ENCODE results near the gene GALNT18.

GALNT18 gene

GRCh38 chr11:11433960-11434359, 187.8 kb downstream of the GALNT18 start (continued):
- TF ChIP-seq PRDM6 (tag by site-specific recombination; IDR thresholded peaks at IDR 0.05) (no peak), SCRT1 (tag by site-specific recombination; IDR thresholded peaks at IDR 0.05; ENCODE audit: borderline replicate concordance) (no peak), TSHZ1 (tag by site-specific recombination; IDR thresholded peaks at IDR 0.05; ENCODE audit: borderline replicate concordance) (no peak)

GRCh38 chr11:11432621-11433319, 189.0 kb downstream of the GALNT18 start:
- ChIA-PET CTCF (no interaction called here), POLR2A (no interaction called here)
- no peak overlapping the region for H3K27ac ChIP-seq (ENCODE audit: extremely low read depth, low read depth, low read length)
- H3K36me3 ChIP-seq (ENCODE audit: control insufficient read depth in 2 of 2, insufficient read depth in 1 of 2, low read length in 2 of 2) = peaks cover 0 to 6% of the 10 kb centered on the region in 2 experiments; a peak in 1 of 3 replicates
- H3K4me3 ChIP-seq (ENCODE audit: low read depth, low read length) = no peak overlapping the region
- H3K9me3 ChIP-seq (ENCODE audit: control insufficient read depth, insufficient read depth, low read depth, low read length) = no peaks in the 10 kb centered on the region
- no peaks in the 10 kb centered on the region for H3K4me1 ChIP-seq (ENCODE audit: control insufficient read depth, insufficient read depth, low read length)
- TF ChIP-seq PATZ1 (tag by site-specific recombination; IDR thresholded peaks at IDR 0.05) (no peak), WT1 (tag by site-specific recombination; IDR thresholded peaks at IDR 0.05) (no peak), ZNF837 (tag by site-specific recombination; IDR thresholded peaks at IDR 0.05) (no peak), ZNF624 (tag by site-specific recombination; IDR thresholded peaks at IDR 0.05) (no peak), ZBTB10 (tag by site-specific recombination; IDR thresholded peaks at IDR 0.05) (no peak), HOXA7 (CRISPR knock-in tag; IDR thresholded peaks at IDR 0.05; ENCODE audit: borderline replicate concordance) (no peak), ZNF558 (tag by site-specific recombination; IDR thresholded peaks at IDR 0.05) (no peak), ZNF391 (tag by site-specific recombination; IDR thresholded peaks at IDR 0.05; ENCODE audit: borderline replicate concordance, low read depth) (no peak), ZNF211 (tag by site-specific recombination; IDR thresholded peaks at IDR 0.05; ENCODE audit: low read depth) (no peak), TSHZ1 (tag by site-specific recombination; IDR thresholded peaks at IDR 0.05; ENCODE audit: borderline replicate concordance) (no peak), ZNF48 (tag by site-specific recombination; IDR thresholded peaks at IDR 0.05) (no peak), SALL2 (tag by site-specific recombination; IDR thresholded peaks at IDR 0.05; ENCODE audit: borderline replicate concordance) (no peak), ZNF76 (tag by site-specific recombination; IDR thresholded peaks at IDR 0.05; ENCODE audit: borderline replicate concordance, low read depth) (no peak), YY1 (tag by site-specific recombination; IDR thresholded peaks at IDR 0.05) (no peak), TRIM28 (IDR thresholded peaks at IDR 0.05; ENCODE audit: borderline replicate concordance, low read length) (no peak), ZNF692 (tag by site-specific recombination; IDR thresholded peaks at IDR 0.05) (no peak)
